GM12878 (cell line): Measurements from ENCODE around the gene SVIL. TPM values are rescaled to one million over a fixed set of nuclear protein-coding genes. Genes with fewer than 3 reads are reported as not detected.
"Not testable (repeated sequence)": the region's sequence is repeated elsewhere in the genome, so short reads cannot be mapped to it uniquely, and the experiment has no call there.

Experiments
- ATAC-seq: fragments of 200-7000 bp; cut with Tn5 transposase; 3 replicates; pipeline ENCODE4 v1.9.1; 2020; ENCODE audit warnings: mild to moderate bottlenecking, moderate library complexity
- BruUV-seq: library from RNA; stranded (reverse); fragments of 400-500 nt; replicated peaks from 2 replicates; lab custom pipeline; 2021; lab: Mats Ljungman, UMichigan
- CTCF ChIA-PET: fragments of 300-600 bp; sonication (Branson Sonifier 250); formaldehyde crosslinking; extraction: SDS; loops from one replicate; lab custom pipeline; 2021; ENCODE audit warnings: inconsistent platforms; lab: Yijun Ruan, JAX
- POLR2A ChIA-PET: fragments of 350-600 bp; formaldehyde crosslinking; extraction: SDS; loops from one replicate; lab custom pipeline; 2021; ENCODE audit warnings: inconsistent platforms; lab: Charles Lee
- RAD21 ChIA-PET: fragments of 300-600 bp; sonication (Branson Sonifier 250); formaldehyde crosslinking; loops from one replicate; lab custom pipeline; 2023; ENCODE audit warnings: antibody characterized with exemption; ENCODE audit not compliant: unreplicated experiment; lab: Charles Lee
- SMC1A ChIA-PET: fragments of 300-600 bp; sonication (Branson Sonifier 250); formaldehyde crosslinking; loops from one replicate; lab custom pipeline; 2023; ENCODE audit not compliant: unreplicated experiment, uncharacterized antibody; lab: Charles Lee
- DNase-seq: peaks from one replicate; pipeline ENCODE4 v3.0.0-alpha.2; 2011; ENCODE audit warnings: low read depth, low spot score
- FAIRE-seq: peaks from 3 replicates; lab custom pipeline; 2011; peaks lifted over from hg19 to GRCh38; lab: Jason Lieb, UNC
- H2AFZ ChIP-seq: 2 replicates; pipeline ENCODE4 v1.6.0; 2011; ENCODE audit warnings: low read depth, low read length, control low read depth; ENCODE audit not compliant: control insufficient read depth
- H3K27ac ChIP-seq: 2 replicates; pipeline ENCODE4 v1.5.1; 2011; ENCODE audit warnings: control low read depth; ENCODE audit not compliant: control insufficient read depth, insufficient read depth
- H3K27me3 ChIP-seq, 2 experiments: replicated peaks in 1 of 2; 2 replicates each; pipeline versions ENCODE4 v1.6.0 to v1.6.1; 2011; ENCODE audit warnings: low read length in 1 of 2; ENCODE audit not compliant: control insufficient read depth in 2 of 2, insufficient read depth in 2 of 2
- H3K36me3 ChIP-seq, 2 experiments: 2 replicates each; pipeline ENCODE4 v1.5.1; 2011; ENCODE audit warnings: low read length in 1 of 2; ENCODE audit not compliant: control insufficient read depth in 2 of 2, insufficient read depth in 2 of 2
- H3K4me1 ChIP-seq: 2 replicates; pipeline ENCODE4 v1.6.1; 2011; ENCODE audit warnings: mild to moderate bottlenecking, low read length, moderate library complexity, mixed read lengths; ENCODE audit not compliant: control insufficient read depth, insufficient read depth
- H3K4me2 ChIP-seq: 2 replicates; pipeline ENCODE4 v1.6.0; 2011; ENCODE audit warnings: control low read depth; ENCODE audit not compliant: control insufficient read depth, insufficient read depth
- H3K4me3 ChIP-seq: fragments of 200-600 bp; sonication (generic); 2 replicates; pipeline ENCODE4 v1.5.1; 2016
- H3K79me2 ChIP-seq: 2 replicates; pipeline ENCODE4 v1.6.0; 2011; ENCODE audit warnings: low read length; ENCODE audit not compliant: control insufficient read depth, insufficient read depth
- H3K9ac ChIP-seq: 2 replicates; pipeline ENCODE4 v1.8.0; 2011; ENCODE audit warnings: low read length, control low read depth, mixed read lengths; ENCODE audit not compliant: control insufficient read depth, insufficient read depth
- H3K9me3 ChIP-seq: replicated peaks from 3 replicates; pipeline ENCODE4 v1.5.1; 2011; ENCODE audit warnings: mild to moderate bottlenecking, low read length; ENCODE audit not compliant: control insufficient read depth, insufficient read depth
- H4K20me1 ChIP-seq: 2 replicates; pipeline ENCODE4 v1.6.0; 2011; ENCODE audit not compliant: control insufficient read depth, insufficient read depth
- FOS ChIP-seq: IDR thresholded peaks from 3 replicates; pipeline ENCODE4 v1.6.1; 2011; ENCODE audit warnings: borderline replicate concordance; ENCODE audit not compliant: insufficient read length; ENCODE audit errors: extremely low read depth
- MTA2 ChIP-seq: fragments of 450-650 bp; IDR thresholded peaks from 2 replicates; pipeline ENCODE4 v1.6.1; 2016; ENCODE audit warnings: low read depth, mild to moderate bottlenecking, moderate library complexity
- NFIC ChIP-seq: IDR thresholded peaks from 2 replicates; pipeline ENCODE4 v1.6.1; 2012; ENCODE audit warnings: low read depth, mild to moderate bottlenecking, inconsistent platforms, low read length, moderate library complexity
- POLR2A ChIP-seq: IDR thresholded peaks from 2 replicates; pipeline ENCODE4 v1.6.1; 2011; ENCODE audit warnings: low read depth, mild to moderate bottlenecking, low read length
- RBBP5 ChIP-seq: fragments of 200-600 bp; sonication (generic); conservative IDR thresholded peaks from 2 replicates; pipeline ENCODE4 v1.6.1; 2016
- RFX5 ChIP-seq: IDR thresholded peaks from 2 replicates; pipeline ENCODE4 v1.6.1; 2011; ENCODE audit warnings: low read depth, low read length, improper control_type of control experiment
- RUNX3 ChIP-seq: IDR thresholded peaks from 2 replicates; pipeline ENCODE4 v1.6.1; 2012; ENCODE audit warnings: low read length, inconsistent platforms
- WRNIP1 ChIP-seq: IDR thresholded peaks from 2 replicates; pipeline ENCODE4 v1.6.1; 2011; ENCODE audit warnings: low read depth, low read length, improper control_type of control experiment, borderline replicate concordance
- ZSCAN29 ChIP-seq: fragments of 450-650 bp; IDR thresholded peaks from 2 replicates; pipeline ENCODE4 v1.6.1; 2017; ENCODE audit warnings: mild to moderate bottlenecking, moderate library complexity
- WGBS: methylation state at CpG from one replicate; pipeline ENCODE4 v1.1.6; 2016; ENCODE audit warnings: low lambda C conversion rate; ENCODE audit not compliant: insufficient replicate concordance, insufficient coverage; ENCODE audit errors: missing lambda C conversion rate; 5-methylcytosine and 5-hydroxymethylcytosine counted together
- in situ Hi-C: fragments of 300-500 bp; cut with MboI; formaldehyde crosslinking; loops from 9 replicates; pipeline ENCODE4 v1.14.3; 2018; ENCODE audit warnings: mixed read lengths
- intact Hi-C: fragments of 100-400 bp; cut with micrococcal nuclease; formaldehyde crosslinking; loops from one replicate; pipeline ENCODE4 v1.14.2; 2022; ENCODE audit not compliant: unreplicated experiment
- polyA plus RNA-seq, 11 experiments: library from polyadenylated mRNA; depleted of rRNA in 4 of 11; unstranded in 6 of 11; stranded (reverse) in 5 of 11; fragments of >200 nt; fragmentation: Nextera tagmentation in 4 of 11; fragmentation: Illumina TruSeq in 1 of 11; extraction: Ambion mirVana in 4 of 11; extraction: Trizol in 1 of 11; gene quantifications; 1 replicate in 1 of 11; 2 replicates in 10 of 11; pipeline versions ENCODE4 v1.2.1 to v1.2.3, GENCODE V29; 2011 to 2016; ENCODE audit warnings: inconsistent platforms in 2 of 11, missing spikeins in 2 of 11, low read depth in 1 of 11
- total RNA-seq, 4 experiments: library from RNA; depleted of rRNA in 3 of 4; stranded (reverse); fragments of >200 nt in 3 of 4; fragmentation: Illumina TruSeq in 1 of 4; extraction: Trizol in 1 of 4; gene quantifications; 2 replicates each; pipeline versions ENCODE4 v1.2.1 to v1.2.3, GENCODE V29; 2013 to 2021
- TF ChIP-seq, protein P1 (sequence below): fragments of 450-650 bp; formaldehyde crosslinking; IDR thresholded peaks from 2 replicates; pipeline ENCODE4 v1.4.0; 2020; ENCODE audit warnings: mild to moderate bottlenecking, moderate library complexity

Gene SVIL
- total and polyA plus RNA-seq, 10 of the 15 experiments (the other 5 are each of a cell fraction or from before 2014, with no cell fraction given) = 0.22 to 1.9 (median 0.87) TPM

GRCh38 chr10:29512425-29512974, 122.3 kb downstream of the SVIL start:
- Histone ChIP-seq H2AFZ (no peak overlapping the region), H3K9me3 (no peaks in the 10 kb centered on the region), H3K4me2 (no peak overlapping the region), H3K79me2 (no peaks in the 10 kb centered on the region), H3K36me3 (no peaks in the 10 kb centered on the region), H3K4me1 (no peaks in the 10 kb centered on the region), H4K20me1 (no peaks in the 10 kb centered on the region), H3K27ac (no peak overlapping the region), H3K9ac (no peak overlapping the region), H3K27me3 (no peaks in the 10 kb centered on the region), H3K4me3 (no peak overlapping the region)
- no peak for TF ChIP-seq RFX5
- no peak for TF ChIP-seq NFIC
- no peak for TF ChIP-seq MTA2
- no peak for TF ChIP-seq RBBP5
- TF ChIP-seq ZSCAN29 = no peak
- TF ChIP-seq, protein P1, sequence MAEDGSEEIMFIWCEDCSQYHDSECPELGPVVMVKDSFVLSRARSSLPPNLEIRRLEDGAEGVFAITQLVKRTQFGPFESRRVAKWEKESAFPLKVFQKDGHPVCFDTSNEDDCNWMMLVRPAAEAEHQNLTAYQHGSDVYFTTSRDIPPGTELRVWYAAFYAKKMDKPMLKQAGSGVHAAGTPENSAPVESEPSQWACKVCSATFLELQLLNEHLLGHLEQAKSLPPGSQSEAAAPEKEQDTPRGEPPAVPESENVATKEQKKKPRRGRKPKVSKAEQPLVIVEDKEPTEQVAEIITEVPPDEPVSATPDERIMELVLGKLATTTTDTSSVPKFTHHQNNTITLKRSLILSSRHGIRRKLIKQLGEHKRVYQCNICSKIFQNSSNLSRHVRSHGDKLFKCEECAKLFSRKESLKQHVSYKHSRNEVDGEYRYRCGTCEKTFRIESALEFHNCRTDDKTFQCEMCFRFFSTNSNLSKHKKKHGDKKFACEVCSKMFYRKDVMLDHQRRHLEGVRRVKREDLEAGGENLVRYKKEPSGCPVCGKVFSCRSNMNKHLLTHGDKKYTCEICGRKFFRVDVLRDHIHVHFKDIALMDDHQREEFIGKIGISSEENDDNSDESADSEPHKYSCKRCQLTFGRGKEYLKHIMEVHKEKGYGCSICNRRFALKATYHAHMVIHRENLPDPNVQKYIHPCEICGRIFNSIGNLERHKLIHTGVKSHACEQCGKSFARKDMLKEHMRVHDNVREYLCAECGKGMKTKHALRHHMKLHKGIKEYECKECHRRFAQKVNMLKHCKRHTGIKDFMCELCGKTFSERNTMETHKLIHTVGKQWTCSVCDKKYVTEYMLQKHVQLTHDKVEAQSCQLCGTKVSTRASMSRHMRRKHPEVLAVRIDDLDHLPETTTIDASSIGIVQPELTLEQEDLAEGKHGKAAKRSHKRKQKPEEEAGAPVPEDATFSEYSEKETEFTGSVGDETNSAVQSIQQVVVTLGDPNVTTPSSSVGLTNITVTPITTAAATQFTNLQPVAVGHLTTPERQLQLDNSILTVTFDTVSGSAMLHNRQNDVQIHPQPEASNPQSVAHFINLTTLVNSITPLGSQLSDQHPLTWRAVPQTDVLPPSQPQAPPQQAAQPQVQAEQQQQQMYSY (CRISPR knock-in tag) = no peak
- no peak for TF ChIP-seq POLR2A
- no peak for TF ChIP-seq RUNX3
- no peak for TF ChIP-seq WRNIP1
- no peak for TF ChIP-seq FOS
- no TSS peak for BruUV-seq
- CTCF ChIA-PET = interaction anchor here (0.6 to 4.8 kb wide), 12 partner anchors 9 to 563 kb away, joined by 3 to 32 read pairs (median 5); no protein-coding TSS in a partner anchor
- DNase-seq (no peak), FAIRE-seq (no peak), ATAC-seq (no peak)
- in situ Hi-C loops (loop anchor here (5.0 kb wide), 1 partner anchor 1160 kb away; no protein-coding TSS in a partner anchor), intact Hi-C loops (loop anchor here (5.0 kb wide), 1 partner anchor 80 kb away; no protein-coding TSS in a partner anchor)
- RAD21 ChIA-PET = interaction anchor here (1.2 to 1.5 kb wide), 3 partner anchors 10 to 78 kb away, joined by 3 to 11 read pairs (median 4); no protein-coding TSS in a partner anchor
- SMC1A ChIA-PET = interaction anchor here (0.8 to 1.1 kb wide), 4 partner anchors 15 to 254 kb away, joined by 3 read pairs; no protein-coding TSS in a partner anchor
- POLR2A ChIA-PET = no interaction called here
- WGBS = 71% methylated on average over 10 of the region's 10 CpGs

GRCh38 chr10:29511806-29512205, 123.0 kb downstream of the SVIL start:
- in situ Hi-C loops (loop anchor here (5.0 kb wide), 1 partner anchor 1160 kb away; no protein-coding TSS in a partner anchor), intact Hi-C loops (loop anchor here (5.0 kb wide), 1 partner anchor 80 kb away; no protein-coding TSS in a partner anchor)
- FAIRE-seq, H3K4me3 ChIP-seq, H3K9me3 ChIP-seq, ATAC-seq, H3K27ac ChIP-seq, H3K27me3 ChIP-seq, H3K4me1 ChIP-seq, BruUV-seq, POLR2A ChIA-PET, H4K20me1 ChIP-seq, DNase-seq, H3K9ac ChIP-seq, H3K36me3 ChIP-seq, H3K4me2 ChIP-seq, H3K79me2 ChIP-seq, H2AFZ ChIP-seq: not testable (repeated sequence)
- ChIA-PET RAD21 (interaction anchor here (0.7 to 1.3 kb wide), 2 partner anchors 15 to 223 kb away, joined by 3 read pairs; no protein-coding TSS in a partner anchor), CTCF (interaction anchor here (0.6 to 4.8 kb wide), 4 partner anchors 9 to 564 kb away, joined by 3 to 32 read pairs (median 13); no protein-coding TSS in a partner anchor), SMC1A (interaction anchor here (1.1 kb wide), 1 partner anchor 15 kb away, joined by 3 read pairs; no protein-coding TSS in a partner anchor)
- WGBS = 40% methylated on average over 5 of the region's 5 CpGs
